HG03521 (cell line): ENCODE data around the gene STXBP1.
"Not testable (repeated sequence)": the region's sequence is repeated elsewhere in the genome, so short reads cannot be mapped to it uniquely, and the experiment has no call there.

ENCODE experiments used
- ATAC-seq: cut with Tn5 transposase; IDR thresholded peaks from one replicate; pipeline ENCODE4 v1.9.1; 2021; ENCODE audit warnings: mild to moderate bottlenecking, moderate library complexity; ENCODE audit not compliant: unreplicated experiment

Gene STXBP1

GRCh38 chr9:127613583-127613954, 1.5 kb downstream of the STXBP1 start:
- ATAC-seq, result no peak

GRCh38 chr9:127614961-127615360, 2.9 kb downstream of the STXBP1 start:
- ATAC-seq, result no peak

- not testable (repeated sequence) for ATAC-seq
Observed at GRCh38 chr9:127621339-127621970, 9.4 kb downstream of the STXBP1 start.

DNA sequence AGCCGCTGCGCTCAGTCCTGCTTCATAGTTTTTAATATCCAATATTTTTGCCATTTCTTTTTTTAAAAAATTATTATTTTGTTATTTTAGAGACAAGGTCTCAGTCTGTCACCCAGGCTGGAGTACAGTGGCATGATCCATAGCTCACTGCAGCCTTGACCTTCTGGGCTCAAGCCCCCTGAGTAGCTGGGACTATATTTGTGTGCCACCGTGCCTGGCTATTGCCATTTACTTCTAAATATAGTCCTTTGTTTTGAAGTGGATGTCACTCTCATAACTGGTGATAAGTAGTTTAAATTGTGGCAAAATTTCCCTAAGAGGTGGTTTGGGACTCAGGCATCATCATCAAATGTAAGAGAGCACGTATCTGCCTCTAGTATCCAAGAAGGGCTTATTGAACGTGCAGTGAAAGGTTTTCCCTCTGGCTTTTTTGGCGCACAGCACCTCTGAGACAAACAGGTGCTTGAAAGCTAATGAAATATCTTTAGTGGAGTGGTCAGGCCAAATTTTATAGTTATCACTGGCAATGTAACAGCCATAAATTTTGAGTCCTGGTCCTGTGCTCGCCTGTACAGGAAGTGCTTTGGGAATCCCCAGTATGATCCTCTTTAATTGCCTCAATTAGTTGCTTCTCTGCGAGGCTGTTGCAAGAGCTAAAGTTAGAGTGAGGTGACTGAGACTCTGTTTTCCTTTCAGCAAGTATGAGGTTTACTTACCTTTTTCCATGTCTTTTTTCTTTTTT, 14.8 kb downstream of the STXBP1 start:
- no peak for ATAC-seq

DNA sequence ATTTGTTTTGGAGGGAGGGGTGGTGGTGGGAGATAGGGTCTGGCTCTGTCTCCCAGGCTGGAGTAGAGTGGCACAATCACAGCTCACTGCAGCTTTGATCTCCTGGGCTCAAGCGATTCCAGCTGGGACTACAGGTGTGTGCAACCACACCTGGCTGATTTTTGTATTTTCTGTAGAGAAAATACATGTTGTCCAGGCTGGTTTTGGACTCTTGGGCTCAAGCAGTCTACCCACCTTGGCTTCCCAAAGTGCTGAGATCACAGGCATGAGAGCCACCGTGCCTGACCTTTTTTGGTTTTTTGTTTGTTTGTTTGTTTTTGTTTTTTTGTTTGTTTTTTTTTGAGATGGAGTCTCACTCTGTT, 15.4 kb downstream of the STXBP1 start:
- no peak for ATAC-seq

DNA sequence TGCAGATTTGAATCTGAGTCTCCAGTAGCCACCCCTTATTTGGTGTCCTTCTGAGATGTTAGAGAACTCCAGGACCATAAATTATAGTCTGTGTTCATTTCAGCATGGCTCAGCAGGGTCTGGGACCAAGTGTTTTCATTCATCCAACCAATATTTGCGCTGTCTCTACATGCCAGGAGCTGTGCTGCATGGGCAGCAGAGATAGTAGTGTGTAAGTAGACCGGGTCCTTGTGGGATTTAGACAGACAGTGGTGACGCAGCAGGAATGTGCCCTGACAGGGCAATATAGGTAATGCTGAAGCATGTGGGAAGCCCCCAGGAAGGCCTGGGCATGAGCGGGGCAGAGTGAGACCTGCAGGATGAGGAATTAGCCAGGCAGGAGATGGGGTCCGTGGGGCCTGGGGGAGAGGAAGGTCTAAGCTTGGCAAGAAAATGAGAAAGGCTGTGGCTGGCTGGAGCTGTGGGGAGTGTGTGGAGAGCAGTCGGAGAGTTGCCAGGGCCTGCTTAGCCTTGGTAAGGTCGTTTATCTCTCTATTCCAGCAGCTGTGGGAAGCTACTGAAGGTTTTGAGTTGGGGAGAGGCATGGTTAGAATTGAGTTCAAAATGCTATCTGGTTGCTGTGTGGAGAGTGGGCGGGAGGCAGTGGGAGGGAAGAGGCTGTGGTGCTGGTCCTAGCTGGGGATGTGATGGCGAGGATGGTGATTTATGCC, 16.8 kb downstream of the STXBP1 start:
- no peak for ATAC-seq

- ATAC-seq, result no peak
Observed at GRCh38 chr9:127629468-127630081, 17.5 kb downstream of the STXBP1 start.

- no peak for ATAC-seq
Observed at GRCh38 chr9:127633216-127633862, 21.3 kb downstream of the STXBP1 start.

GRCh38 chr9:127634021-127634420, 21.9 kb downstream of the STXBP1 start:
- ATAC-seq, result no peak

DNA sequence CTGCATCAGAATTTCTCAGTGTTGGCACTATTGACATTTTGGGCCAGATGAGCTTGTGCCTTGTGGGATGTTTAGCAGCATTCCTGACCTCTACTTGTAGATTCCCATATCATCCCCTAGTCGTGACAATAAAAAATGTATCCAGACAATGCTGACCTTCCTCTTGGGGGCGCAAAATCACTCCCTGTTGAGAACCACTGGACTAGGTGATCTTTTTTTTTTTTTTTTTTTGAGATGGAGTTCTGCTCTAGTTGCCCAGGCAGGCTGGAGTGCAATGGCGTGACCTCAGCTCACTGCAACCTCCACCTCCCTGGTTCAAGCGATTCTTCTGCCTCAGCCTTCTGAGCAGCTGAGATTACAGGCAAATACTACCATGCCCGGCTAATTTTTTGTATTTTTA, 22.6 kb downstream of the STXBP1 start:
- no peak for ATAC-seq

DNA sequence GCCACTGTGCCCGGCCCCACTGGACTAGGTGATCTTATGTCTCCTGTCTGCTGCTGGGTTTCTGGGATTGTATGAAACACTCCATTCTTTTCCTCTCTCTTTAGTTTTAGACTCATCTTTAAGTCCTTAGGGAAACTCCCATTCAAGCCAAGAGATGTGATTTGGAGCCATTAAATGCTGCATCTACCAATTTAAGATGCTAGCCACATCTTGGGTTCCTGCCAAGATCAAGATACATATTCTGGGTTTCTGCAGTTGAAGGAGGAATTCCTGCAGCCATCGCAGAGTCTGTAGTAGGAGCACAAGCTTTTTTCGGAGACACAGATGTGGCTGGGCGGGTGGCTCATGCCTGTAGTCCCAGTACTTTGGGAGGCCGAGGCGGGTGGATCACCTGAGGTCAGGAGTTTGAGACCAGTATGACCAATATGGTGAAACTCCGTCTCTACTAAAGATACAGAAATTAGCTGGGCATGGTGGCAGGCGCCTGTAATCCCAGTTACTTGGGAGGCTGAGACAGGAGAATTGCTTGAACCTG, 23.2 kb downstream of the STXBP1 start:
- ATAC-seq, result no peak

DNA sequence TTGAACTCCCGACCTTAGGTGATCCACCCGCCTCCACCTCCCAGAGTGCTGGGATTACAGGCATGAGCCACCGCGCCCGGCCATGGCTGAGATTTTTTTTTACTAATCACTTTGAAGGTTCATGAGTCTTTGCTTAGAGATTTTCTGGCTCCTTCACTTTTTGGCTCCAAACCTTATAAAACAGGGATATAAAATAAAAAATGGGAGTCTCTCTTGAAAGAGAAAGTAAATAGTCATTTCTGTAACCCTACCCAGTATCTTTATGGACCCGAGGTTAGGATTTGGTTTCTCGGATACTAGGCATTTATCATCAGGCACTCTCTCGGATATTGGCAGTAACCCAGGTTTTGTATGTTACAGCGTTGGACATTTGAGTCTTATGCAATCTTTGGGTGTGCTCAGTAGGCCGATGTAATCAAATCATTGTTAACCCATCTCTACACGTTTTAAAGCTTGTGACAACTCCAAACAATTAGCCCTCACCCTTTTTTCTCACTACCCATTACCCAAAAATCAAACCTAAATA, 25.3 kb downstream of the STXBP1 start:
- ATAC-seq, result no peak

GRCh38 chr9:127640908-127641545, 28.9 kb downstream of the STXBP1 start:
- no peak for ATAC-seq

GRCh38 chr9:127642082-127642740, 30.1 kb downstream of the STXBP1 start:
- ATAC-seq, result no peak

DNA sequence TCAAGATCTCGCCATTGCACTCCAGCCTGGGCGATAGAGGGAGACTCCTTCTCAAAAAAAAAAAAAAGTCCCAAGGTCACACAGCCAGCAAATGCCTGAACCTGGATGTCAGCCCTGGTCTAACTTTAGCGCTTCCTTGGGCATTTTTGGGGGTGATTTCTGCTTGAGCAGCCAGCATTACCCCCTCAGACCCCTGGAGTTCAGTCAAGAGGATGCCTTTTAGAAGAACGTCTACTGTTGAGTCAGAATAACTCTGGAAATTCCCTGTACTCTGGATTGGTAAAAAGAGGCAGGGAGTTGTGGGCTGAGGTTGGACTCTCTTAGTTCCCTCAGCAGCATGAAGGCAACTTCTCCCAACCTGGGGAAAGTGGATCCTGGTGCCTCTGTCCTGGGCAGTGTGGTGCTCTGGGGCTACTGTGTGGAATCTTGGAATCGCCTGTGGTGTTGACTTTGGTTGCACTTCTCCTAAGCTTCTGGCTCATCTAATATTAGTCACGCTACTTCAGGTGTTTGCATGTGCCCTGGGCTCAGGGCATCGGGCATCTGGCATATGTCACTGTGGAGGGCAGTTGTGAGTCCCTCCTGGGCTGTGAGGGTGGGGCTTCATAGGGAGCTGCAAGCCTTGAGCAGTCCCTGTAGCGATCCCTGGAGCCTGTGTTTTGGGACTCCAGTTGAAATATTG, 32.2 kb downstream of the STXBP1 start:
- ATAC-seq, result no peak

DNA sequence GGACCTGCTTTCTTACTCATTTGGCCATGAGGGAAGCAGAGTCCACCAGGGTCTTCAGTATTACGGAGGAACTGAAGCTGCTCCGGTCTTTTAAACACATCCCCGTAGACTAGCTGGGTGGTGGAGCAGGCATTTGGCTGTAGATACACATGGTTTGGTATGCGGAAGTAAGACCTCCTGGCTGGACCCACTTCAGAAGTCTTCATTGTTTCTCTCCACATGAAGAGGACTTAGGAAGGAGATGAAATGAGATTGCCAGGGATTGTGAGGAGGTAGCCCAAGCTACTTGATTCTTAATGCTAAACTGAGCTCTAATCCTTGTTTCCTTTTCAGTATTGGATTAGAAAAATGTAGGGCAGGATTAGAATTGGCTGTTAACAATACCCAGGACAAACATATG, 32.9 kb downstream of the STXBP1 start:
- ATAC-seq, result no peak

- ATAC-seq, result no peak
Observed at GRCh38 chr9:127647451-127647850, 35.4 kb downstream of the STXBP1 start.

GRCh38 chr9:127650518-127650917, 38.4 kb downstream of the STXBP1 start:
- ATAC-seq, result no peak
